Astrocyte of the cerebellum (primary cell): ENCODE results near the gene TMEM236.

Source experiments
- DNase-seq: peaks from one replicate; pipeline ENCODE4 v3.0.0-alpha.2; 2011; ENCODE audit warnings: low read depth
- H3K4me3 ChIP-seq: 2 replicates; pipeline ENCODE4 v1.5.1; 2011; ENCODE audit warnings: mild to moderate bottlenecking, low read depth, low read length, moderate library complexity
- in situ Hi-C: cut with HindIII; loops from 2 replicates; pipeline ENCODE4 v1.10.0; 2017; ENCODE audit warnings: low sequenced_read_pairs
- TF ChIP-seq, protein P1 (sequence below): IDR thresholded peaks from 2 replicates; pipeline ENCODE4 v1.5.1; 2012; ENCODE audit warnings: low read length, low read depth, moderate library complexity, mild to moderate bottlenecking; ENCODE audit errors: missing control alignments

TMEM236 gene

DNA sequence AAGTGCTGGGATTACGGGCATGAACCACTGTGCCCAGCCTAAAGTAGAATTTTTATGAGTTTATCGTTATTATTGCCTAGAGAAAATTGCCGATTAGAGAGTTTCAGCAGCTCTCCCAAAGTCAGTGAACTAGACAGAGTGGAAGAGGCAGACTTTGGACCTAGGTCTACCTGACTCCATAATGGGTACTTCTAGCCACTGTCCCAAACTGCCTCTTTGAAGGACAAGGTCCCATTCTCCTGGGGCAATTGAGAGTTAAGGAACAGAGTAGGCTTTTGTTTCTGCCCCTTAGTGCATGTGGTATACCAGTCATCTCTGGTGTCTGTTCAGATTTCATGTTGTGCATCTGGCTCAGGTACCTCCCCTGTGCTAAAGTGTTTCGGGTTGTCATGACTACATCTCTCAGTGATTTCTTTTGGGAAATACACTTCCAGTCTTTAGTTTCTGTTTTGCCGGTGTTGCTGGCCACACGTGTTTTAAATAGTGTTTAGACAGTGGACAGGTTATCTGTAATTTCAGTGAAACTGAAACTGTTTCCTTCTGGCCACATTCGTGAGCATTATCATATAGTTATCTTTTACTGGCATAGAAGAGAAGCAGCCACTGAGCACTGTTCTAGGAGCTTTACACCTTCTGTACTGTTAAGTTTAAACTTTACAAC, 4.7 kb downstream of the TMEM236 start:
- in situ Hi-C loops, result no loop called here
- TF ChIP-seq, protein P1, sequence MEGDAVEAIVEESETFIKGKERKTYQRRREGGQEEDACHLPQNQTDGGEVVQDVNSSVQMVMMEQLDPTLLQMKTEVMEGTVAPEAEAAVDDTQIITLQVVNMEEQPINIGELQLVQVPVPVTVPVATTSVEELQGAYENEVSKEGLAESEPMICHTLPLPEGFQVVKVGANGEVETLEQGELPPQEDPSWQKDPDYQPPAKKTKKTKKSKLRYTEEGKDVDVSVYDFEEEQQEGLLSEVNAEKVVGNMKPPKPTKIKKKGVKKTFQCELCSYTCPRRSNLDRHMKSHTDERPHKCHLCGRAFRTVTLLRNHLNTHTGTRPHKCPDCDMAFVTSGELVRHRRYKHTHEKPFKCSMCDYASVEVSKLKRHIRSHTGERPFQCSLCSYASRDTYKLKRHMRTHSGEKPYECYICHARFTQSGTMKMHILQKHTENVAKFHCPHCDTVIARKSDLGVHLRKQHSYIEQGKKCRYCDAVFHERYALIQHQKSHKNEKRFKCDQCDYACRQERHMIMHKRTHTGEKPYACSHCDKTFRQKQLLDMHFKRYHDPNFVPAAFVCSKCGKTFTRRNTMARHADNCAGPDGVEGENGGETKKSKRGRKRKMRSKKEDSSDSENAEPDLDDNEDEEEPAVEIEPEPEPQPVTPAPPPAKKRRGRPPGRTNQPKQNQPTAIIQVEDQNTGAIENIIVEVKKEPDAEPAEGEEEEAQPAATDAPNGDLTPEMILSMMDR, result no peak
- H3K4me3 ChIP-seq, result no peak overlapping the region
- DNase-seq, result no peak

DNA sequence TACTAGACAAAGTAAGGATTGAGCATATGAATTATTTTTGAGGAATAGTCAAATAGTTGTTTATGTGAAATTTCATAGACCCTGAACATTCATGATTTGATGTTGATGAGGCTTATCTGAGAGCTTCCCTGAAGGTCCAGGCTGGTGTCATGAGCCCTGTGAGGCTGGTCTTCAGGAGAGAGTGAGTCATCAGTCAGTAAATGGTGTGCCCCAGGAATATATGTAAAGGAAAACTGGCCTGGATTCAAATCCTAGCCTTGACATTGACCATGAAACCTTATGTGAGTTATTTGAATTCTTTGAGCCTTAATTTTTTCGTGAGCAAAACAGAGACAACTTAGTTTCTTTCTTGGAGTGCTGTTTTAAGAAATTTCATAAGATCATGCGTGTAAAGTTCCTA, 6.2 kb downstream of the TMEM236 start:
- TF ChIP-seq, protein P1, result no peak
- DNase-seq, result no peak
- no peak overlapping the region for H3K4me3 ChIP-seq
- in situ Hi-C loops, result no loop called here

DNA sequence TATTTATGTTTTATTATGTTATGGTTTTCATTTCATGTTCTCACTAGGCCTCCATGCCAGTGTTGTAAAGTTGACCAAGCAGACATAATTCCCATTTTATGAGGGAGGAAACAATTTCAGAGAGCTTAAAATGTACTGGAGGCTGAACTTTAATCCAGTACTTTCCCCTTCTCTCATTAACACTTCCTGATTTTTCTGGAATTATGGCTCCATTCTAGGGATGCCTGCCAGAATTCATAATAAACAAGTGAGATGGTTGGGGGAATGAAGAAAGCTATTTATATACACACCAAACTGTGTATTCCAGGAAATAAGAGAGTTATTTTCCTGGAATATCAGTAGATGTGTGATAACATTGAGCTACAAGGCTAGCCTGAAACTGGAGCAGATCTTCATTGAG, 6.9 kb downstream of the TMEM236 start:
- no peak overlapping the region for H3K4me3 ChIP-seq
- in situ Hi-C loops, result no loop called here
- TF ChIP-seq, protein P1, result no peak
- DNase-seq, result no peak

DNA sequence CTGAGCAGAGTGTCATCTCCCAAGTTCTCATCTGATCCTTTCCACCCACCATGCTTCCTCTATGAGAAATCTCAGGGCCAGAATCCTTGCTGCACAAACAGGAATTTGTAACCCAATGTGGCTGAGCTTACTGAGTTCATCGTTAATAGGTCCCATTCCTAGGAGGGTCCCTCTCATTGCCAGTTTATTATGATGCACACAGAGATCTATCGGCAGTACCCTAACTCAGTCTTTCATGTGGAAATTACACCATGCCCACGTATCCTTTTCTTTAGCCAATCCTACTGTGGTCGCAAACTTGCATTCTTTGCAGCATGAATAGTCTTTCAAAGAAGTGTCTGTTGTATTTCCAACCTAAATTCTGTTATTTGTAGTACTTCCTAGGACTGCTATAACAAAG, 12.1 kb downstream of the TMEM236 start:
- no peak overlapping the region for H3K4me3 ChIP-seq
- TF ChIP-seq, protein P1, result no peak
- DNase-seq, result no peak
- in situ Hi-C loops, result no loop called here

DNA sequence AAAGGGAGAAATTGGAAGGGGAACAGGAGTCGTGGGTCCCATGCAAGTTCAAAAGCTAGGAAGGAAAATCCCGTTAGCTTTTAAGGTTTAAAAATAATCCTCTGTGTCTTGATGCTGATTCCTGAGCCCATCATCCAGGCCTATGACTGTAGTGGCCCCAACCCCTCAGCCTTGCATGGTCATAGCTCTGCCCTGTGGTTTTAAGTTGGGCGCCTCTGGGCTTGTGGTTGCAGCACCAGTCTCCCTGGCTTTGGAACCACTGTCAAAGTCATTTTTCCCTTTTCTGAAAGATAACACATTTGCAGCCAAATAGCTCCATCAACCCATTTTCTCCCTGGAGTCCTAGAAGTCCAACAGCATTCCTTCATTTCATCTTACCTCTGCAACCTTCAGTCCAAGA, 13.6 kb downstream of the TMEM236 start:
- DNase-seq, result no peak
- in situ Hi-C loops, result no loop called here
- TF ChIP-seq, protein P1, result no peak
- no peak overlapping the region for H3K4me3 ChIP-seq

DNA sequence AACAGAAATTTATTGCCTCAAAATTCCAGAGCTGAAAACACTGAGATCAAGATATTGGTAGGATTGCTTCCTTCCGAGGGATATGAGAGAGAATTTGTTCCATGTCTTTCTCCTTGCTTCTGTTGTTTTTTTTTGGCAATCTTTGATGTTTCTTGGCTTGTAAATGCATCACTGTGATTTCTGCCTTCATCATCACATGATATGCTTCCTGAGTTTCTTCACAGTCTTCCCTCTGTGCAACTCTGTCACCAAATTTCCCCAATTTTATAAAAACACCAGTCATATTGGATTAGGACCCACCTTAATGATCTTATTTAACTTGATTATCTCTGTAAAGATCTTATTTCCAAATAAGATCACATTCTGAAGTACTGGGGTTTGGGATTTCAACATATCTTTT, 14.7 kb downstream of the TMEM236 start:
- in situ Hi-C loops, result no loop called here
- TF ChIP-seq, protein P1, result no peak

More for the DNA sequence above, 14.7 kb downstream of the TMEM236 start:
- DNase-seq, result no peak
- H3K4me3 ChIP-seq, result no peak overlapping the region
